ENCODE data around the gene NANS.
"Not testable (repeated sequence)": the region's sequence is repeated elsewhere in the genome, so short reads cannot be mapped to it uniquely, and the experiment has no call there.

Gene NANS

DNA sequence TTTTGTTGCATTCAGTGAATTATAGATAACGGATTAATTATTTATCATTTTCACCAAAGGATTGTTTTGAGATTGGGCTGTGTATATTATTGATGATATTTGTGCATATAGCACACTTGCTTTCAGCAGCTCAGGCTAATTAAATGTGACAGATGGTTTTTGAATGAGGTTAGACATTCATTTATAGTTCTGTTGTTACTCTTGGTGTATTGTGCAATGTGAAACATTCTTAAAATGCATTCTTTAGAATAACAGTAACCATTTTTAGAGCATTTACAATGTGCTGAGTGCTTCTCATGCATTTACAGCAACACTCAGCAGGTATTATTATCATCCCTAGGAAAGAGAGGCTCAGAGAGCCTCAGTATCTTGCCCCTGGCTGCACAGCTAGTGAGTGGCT, 23.8 kb downstream of the NANS start:
- peak; percentile 49 for DNase-seq (ENCODE audit: low read depth)

DNA sequence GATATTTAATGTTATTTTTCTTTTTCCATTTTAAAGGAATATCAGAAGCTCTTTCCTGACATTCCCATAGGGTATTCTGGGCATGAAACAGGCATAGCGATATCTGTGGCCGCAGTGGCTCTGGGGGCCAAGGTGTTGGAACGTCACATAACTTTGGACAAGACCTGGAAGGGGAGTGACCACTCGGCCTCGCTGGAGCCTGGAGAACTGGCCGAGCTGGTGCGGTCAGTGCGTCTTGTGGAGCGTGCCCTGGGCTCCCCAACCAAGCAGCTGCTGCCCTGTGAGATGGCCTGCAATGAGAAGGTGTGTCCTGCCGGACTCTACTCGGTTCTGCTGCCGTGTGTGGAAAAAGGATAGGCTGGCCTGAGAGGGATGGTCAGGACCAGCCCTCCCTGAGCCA, 24.2 kb downstream of the NANS start:
- DNase-seq (ENCODE audit: low read depth) = no peak

GRCh38 chr9:98081477-98082219, 25.1 kb downstream of the NANS start:
- peak; percentile 15 for DNase-seq (ENCODE audit: low read depth)

GRCh38 chr9:98083061-98083501, 26.5 kb downstream of the NANS start:
- no peak for DNase-seq (ENCODE audit: low read depth)

- no peak for DNase-seq (ENCODE audit: low read depth)
These were observed 27.1 kb downstream of the NANS start for GRCh38 chr9:98083566-98084183.

- no peak for DNase-seq (ENCODE audit: low read depth)
These were observed 27.9 kb downstream of the NANS start for GRCh38 chr9:98084396-98084795.

DNA sequence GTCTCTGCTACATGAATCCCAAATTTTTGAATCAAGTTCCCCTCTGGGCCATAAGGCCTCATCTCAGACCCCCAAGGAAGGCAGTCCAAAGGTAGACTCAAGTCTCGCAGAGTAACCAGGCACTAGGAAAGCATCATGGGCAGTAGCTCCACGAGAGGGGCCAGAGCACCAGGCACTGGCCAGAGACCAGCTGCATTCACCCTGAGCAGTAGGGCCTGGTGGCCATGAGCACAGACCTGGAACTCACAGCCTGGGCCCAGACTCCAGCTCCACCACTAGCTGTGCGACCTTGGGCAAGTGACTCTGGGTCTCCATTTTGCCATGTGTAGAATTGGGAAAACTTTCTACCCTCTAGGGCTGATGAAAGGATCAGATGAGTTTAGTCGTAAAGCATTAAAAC, 28.5 kb downstream of the NANS start:
- DNase-seq (ENCODE audit: low read depth) = no peak

- DNase-seq (ENCODE audit: low read depth) = no peak
These were observed 29.4 kb downstream of the NANS start for GRCh38 chr9:98085944-98086343.

- no peak for DNase-seq (ENCODE audit: low read depth)
These were observed 29.9 kb downstream of the NANS start for GRCh38 chr9:98086461-98086860.

GRCh38 chr9:98087420-98088354, 31.2 kb downstream of the NANS start:
- DNase-seq (ENCODE audit: low read depth) = no peak

DNA sequence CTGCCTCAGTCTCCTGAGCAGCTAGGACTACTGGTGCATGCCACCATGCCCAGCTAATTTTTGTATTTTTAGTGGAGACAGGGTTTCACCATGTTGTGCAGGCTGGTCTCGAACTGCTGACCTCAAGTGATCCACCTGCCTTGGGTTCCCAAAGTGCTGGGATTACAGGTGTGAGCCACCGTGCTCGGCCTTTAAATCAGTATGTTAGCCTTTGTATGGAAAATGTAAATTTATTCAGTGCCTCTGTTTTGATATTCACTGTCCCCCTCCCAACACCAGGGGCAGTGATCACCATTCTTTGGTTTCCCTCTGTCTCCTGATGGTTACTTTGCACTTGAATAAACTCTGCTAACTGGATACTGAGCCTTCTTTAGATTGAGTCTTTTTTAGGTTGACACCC, 34.1 kb downstream of the NANS start:
- not testable (repeated sequence) for DNase-seq (ENCODE audit: low read depth)

DNA sequence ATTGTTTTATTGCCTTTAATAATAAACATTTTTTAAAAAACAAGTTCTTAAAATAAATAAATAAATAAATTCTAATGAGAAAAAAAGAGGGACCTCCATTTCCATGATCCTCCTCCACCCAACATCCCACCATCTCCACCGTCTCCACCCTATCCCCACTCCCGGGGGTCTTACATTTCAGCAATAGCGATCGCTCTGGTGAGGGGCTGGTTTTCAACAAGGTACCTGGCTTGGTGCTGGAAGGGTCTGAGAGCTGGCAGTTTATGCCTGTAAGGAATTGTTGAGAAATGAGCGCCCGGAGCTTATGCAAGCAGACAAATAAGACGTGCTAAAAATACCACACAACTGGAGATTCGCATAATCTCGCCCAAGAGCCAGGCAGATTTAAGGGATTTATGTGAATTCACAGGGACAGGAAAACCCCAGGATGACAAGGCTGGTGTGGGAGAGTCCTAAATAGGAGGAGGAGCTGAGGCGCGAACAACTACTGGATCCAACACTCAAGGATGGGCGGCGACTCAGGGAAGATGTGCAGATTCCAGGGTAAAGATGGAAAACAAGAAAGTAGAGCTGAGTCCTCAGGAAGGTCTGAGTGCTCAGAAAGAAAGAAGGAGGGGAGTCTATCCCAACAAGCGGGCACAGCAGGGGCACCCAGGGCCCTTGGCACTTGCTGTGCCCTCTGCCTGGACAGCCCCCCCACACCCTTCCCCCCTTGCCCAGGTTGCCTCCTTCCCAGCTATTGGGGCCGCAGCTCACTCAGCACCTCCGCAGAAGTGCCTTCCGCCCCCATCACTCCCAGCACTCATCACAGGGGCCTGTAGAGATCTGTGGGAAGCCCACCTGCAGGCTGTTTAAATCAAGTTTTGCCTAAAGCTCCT, 35.4 kb downstream of the NANS start:
- DNase-seq (ENCODE audit: low read depth) = no peak

DNA sequence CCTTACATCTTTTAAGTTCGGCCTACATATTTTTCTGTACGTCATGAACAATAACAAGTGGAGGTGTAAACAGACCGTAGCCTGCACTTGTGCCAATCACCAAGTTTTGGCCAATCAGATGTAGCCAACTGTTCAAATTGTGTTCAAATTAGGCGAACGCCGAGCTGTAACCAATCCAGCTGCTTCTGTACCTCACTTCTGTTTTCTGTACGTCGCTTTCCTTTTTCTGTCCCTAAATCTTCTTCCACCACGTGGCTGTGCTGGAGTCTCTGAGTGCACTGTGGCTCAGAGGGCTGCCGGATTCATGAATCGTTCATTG, 36.0 kb downstream of the NANS start:
- DNase-seq (ENCODE audit: low read depth) = no peak

DNA sequence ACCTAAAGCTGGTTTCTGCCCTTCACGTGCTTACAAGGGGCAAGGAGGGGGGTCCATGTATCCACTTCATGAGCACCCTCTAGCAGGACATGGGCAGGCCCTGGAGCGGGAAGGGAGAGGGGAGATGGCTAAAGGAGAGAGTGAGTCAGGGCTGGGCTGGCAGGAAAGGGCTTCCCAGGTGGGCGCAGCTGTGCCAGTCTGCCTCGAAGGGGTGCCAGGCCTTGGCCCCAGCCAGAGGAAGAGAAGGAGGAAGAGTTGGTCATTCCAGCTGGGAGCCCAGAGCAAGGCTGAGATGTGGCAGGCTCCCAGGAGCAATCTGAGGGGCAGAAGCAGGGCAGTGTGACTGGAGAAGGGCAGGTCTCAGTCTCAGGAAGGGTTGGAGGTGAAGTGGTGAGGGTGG, 37.8 kb downstream of the NANS start:
- no peak for DNase-seq (ENCODE audit: low read depth)

- no peak for DNase-seq (ENCODE audit: low read depth)
These were observed 38.3 kb downstream of the NANS start for GRCh38 chr9:98094851-98095250.

GRCh38 chr9:98095401-98095800, 38.9 kb downstream of the NANS start:
- no peak for DNase-seq (ENCODE audit: low read depth)

DNA sequence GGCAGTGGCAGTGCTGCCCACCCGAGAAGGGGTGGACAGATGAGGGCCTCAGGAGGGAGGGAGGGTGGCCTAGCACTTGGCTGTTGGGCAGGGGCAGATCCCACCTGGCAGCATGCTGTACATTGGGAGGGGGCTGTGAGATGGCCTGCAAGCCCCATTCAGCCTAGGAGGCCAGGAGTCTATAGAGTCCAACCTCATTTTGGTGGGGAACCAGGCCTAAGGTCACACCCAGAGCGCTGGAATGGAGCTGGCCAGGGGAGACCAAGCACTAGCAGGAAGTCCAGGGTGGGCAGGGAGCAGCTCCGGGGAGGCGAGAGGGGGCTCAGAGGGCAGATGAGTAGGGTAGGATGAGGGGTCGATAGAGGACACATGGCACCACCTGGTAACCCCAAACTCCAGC, 39.6 kb downstream of the NANS start:
- DNase-seq (ENCODE audit: low read depth) = no peak

DNA sequence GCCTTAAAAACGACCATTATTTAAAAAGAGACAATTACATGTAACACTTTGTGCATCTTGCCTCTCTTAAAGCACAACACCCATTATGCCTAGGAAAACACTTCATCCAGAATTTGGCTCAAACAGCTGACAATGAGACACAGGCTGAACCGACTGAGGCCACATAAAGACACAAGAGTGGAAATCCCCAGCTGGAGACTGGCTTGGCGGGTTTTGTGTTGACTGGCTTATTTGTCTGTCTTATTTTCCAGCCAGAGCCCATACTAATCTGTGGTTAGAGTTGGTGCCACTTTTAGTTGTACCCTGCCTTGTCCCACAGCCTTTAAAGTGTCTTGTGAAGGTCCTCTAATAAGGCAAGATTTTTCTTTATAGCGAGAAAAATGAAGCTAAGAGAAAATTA, 41.3 kb downstream of the NANS start:
- no peak for DNase-seq (ENCODE audit: low read depth)

DNA sequence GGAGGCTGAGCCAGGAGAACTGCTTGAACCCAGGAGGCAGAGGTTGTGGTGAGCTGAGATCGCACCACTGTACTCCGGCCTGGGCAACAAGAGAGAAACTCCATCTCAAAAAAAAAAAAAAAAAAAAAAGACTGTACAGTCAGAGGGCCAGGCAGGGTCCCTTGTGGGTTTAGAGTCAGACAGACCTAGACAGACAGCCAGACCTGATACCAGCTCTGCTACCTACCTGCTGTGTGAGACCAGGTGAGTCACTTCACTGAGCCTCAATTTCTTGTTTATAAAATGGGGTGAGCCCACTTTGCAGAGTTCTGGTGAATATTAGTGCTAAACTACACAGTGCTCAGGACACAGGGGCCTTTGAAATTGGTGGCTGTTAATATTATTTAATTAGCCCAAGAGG, 42.8 kb downstream of the NANS start:
- no peak for DNase-seq (ENCODE audit: low read depth)

GRCh38 chr9:98099898-98100297, 43.4 kb downstream of the NANS start:
- no peak for DNase-seq (ENCODE audit: low read depth)

- DNase-seq (ENCODE audit: low read depth) = no peak
These were observed 43.9 kb downstream of the NANS start for GRCh38 chr9:98100456-98100855.

DNA sequence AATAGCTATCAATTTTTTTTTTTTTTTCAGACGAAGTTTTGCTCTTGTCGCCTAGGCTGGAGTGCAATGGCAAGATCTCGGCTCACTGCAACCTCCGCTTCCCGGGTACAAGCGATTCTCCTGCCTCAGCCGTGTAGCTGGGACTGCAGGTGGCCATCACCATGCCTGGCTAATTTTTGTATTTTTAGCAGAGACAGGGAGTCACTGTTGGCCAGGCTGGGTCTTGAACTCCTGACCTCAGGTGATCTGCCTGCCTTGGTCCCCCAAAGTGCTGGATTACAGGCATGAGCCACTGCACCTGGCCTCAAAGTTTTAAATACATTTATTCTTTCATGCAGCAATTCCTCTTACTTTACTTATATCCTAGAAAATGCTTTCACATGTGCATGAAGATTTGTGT, 44.9 kb downstream of the NANS start:
- no peak for DNase-seq (ENCODE audit: low read depth)

All from GM04503 (cell line).